Suppressor macrophage (primary cell): Measurements from ENCODE around the gene PRKAG2.
"Not testable (repeated sequence)": the region's sequence is repeated elsewhere in the genome, so short reads cannot be mapped to it uniquely, and the experiment has no call there.

Experiments
- DNase-seq, 4 experiments: peaks; one replicate each; pipeline ENCODE4 v3.0.0-alpha.2; 2020 to 2022

PRKAG2 gene

DNA sequence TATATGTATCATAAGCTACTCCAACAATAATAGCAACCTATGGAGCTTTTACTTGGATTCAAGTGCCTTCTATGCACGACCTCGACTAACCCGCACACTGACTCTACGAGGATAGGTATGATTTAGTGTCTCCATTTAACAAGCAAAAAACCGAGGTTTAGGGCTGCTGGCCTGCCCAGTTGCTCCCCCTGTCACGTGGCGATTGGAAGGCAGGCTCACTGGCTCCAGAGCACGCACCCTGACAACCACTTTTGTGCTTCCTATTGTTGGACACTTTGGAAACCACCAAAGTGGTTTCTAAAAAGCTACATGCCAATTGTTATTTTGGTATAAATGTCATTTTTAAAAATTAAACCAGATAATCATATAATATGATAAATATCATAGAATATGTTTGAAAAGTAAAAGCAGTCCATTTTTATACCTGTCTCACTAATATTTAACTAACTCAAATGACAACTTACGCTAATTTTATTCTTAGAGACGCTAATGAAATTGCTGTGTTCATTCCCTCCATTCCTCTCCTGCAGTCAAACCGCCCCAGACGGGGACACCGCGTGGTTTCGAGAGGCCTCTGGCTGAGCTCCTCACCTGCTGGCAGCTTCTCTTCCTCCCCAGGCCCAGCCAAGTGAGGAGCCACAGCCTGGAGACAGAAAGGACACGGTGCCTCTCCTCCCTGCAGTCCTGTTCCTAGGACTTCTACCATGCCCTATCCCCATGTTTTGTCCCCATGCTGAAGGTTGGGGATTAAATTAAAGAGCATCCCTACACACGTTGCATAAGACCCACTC is 335.0 kb downstream of the PRKAG2 start:
- no peak for DNase-seq

- no peak for DNase-seq
Measured at GRCh38 chr7:151540146-151540545, 336.8 kb downstream of the PRKAG2 start.

- DNase-seq = no peak
Measured at GRCh38 chr7:151539088-151539671, 337.7 kb downstream of the PRKAG2 start.

DNA sequence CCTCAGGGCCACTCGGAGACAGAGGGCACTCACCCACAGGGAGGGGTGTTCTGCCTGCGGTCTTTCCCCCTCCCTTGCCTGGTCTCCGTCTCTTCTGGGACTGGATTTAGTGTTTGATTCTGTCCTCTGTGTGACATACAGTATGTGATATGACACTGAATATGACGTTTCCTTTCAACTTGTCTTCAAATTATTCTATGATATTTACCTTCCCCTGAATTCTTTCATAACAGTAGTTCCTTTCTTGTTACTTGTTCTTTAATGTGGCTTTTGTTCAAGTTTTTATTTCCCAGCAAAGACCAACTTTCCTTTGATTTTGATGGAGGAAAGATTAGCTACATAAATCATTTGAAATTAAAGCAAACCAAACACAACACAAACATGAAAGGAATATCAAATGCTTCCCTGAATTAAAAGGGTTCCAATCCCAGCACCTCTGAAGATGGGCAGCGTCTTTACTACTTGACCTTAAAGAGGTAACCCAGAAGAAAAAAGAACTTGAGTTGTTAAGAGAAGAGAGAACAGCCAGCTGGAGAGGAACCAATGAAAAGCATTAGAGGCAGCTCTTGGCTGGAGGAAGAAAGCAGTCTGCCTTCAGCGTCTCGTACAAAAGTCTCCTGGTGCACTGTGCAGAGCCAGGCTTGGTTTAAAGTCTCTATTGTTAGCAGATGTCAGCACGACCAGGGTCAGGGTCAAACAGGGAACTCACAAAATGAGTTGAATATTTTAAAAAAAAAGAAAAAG is 338.9 kb downstream of the PRKAG2 start:
- DNase-seq = peak in 2 of 4 experiments; percentile 12 to 19

- DNase-seq = not testable (repeated sequence)
Measured at GRCh38 chr7:151536178-151536577, 340.7 kb downstream of the PRKAG2 start.

DNA sequence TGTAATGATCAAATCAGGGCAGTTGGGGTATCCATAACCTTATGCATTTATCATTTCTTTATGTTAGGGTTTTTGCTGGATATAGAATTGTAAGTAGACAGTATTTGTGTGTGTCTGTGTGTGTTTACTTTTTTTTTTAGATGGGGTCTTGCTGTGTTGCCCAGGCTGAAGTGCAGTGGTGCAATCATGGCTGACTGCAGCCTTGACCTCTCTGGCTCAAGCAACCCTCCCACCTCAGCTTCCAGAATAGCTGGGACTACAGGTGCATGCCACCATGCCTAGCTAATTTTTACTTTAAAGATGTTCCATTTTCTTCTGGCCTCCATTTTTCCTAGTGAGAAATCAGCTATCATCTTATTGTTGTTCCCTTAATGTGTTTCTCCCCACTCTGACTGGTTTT is 347.1 kb downstream of the PRKAG2 start:
- no peak for DNase-seq

DNA sequence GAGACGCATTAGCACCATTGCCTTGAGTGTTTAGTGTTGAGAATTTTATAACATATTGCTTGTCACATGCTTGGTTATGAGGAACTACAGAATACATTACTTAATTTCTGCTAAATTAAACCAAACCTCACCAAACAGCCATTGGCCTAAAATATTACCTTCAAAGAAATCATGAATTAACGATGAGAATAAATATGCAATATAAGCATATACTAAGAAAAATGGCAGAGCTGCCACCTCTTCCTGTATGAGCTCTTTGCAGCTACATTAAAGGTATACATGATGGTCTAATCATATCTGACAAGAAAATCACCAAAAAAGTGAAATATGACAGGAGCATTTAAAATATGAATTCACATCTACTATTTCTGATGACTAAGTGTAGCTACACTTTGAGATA is 352.1 kb downstream of the PRKAG2 start:
- peak in 1 of 4 experiments; percentile 23 for DNase-seq

DNA sequence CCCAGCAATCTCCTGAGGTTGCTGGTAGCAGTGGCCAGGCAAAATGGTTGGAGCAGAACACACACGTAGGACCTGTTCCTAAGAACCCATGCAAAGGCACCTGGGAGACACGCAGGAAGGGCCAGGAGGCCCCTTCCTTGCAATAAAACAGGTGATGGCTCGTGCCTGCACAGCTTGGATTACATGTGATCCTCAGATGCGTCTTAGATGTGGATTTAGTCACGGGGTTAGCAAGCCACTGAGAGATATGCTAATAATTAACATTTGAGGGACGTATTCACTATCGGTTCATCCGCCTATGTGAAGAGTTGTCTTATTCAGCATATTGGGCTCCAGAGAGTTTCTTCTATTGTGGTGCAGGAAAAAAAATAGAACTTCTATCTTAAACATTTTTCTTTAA is 352.6 kb downstream of the PRKAG2 start:
- no peak for DNase-seq

DNA sequence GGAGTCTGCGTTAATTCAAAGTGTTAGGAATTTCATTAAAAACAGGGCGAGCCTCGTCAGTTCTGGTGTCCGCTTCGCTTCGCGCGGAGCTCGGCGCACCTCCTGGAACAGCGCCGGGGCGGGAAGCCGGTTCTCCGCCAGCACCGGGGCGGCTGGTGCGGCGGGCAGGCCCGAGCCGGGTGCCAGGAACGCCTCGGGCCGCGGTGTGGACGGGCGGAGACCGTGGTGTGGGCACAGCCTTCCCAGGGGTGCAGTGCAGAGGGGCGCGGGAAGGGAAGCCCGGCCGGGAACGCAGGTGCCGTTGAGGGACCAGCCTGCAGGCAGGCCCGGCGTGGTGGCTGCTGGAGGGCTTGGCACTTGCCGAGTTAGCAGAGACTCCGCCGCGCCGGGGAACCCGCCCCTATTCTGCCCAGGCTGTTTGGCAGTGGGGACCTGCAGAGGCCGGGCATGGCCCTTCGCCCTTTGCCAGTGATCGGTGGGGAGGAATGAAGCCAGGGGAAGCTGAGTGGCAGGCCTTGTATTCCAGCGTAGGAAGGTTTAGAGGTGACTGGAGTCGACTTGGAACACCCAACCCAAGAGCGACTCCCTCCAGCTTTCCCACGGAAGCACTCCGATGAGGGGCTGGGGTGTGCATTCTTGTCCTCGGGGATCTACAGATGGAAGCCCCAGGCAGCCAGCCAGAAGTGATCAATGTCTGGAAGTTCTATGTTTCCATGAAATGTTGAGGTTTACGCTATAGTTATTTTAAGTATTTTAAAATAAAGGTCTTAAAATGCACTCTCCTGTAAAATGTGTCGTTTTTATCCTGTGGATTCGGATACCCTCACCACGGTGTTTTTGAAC is 356.3 kb downstream of the PRKAG2 start:
- peak; percentile 50 to 75 (median 55) for DNase-seq

- peak; percentile 99 to 100 (median 99) for DNase-seq
Measured at GRCh38 chr7:151519765-151520418, 357.0 kb downstream of the PRKAG2 start, which contains the start of gene RHEB. Gene RHEB (minus strand): TSS chr7:151519895. CDS start chr7:151519511, 384 bp downstream.

- DNase-seq = peak; percentile 74 to 91 (median 84)
Measured at GRCh38 chr7:151518947-151519764, 357.8 kb downstream of the PRKAG2 start.

DNA sequence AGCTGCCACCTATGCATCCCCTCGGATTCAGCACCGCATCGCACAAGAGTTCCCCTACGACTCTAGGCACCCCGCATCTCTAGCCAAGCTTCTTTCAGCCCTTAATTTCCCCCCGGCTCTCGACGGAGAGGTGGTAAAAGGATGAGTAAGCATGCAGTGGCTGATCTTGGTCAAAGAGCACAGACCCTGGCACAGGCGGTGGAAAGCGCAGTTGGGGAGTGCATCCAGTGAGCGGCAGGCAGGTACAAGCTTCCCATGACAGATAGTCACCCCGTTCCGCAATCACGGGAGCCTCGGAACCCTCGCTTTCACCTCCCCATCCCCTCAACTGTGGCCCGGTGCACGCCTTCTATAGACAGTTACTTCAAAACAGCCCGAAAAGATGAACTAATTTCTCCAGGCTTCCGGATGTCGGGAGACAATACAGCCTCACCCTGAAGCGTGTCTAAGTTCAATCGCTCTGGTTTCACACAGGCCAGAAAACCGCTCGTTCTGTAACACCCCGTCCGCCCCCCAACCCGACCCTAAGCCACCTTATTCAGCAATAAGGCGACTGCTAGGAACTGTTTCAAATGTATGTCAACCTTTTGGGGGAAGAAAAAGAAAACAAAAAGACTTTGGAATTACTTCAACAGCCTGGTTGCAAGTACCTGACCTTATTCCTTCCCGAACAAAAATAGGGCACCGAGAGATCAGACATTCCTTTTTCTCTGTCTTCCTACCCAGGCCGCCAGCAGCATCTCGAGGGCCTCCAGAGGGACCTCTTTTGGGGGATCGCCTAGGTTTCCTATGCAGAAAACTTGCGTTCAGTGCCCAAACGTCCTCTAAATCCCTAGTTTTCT is 358.6 kb downstream of the PRKAG2 start:
- DNase-seq = peak; percentile 38 to 60 (median 56)

- DNase-seq = peak in 1 of 4 experiments; percentile 21
Measured at GRCh38 chr7:151517601-151518104, 359.3 kb downstream of the PRKAG2 start.

DNA sequence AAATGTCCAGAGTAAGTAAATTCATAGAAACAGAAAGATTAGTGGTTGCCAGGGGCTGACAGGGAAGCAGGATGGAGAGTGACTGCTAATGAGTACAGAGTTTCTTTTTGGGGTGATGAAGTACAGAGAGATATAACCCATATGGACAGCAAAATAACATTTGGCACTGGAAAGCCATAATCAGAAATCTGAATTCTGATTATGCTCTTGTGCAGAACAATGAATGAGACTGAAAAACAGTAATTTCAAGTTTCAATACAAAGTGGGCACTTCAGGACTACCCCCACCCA is 361.7 kb downstream of the PRKAG2 start:
- no peak for DNase-seq

GRCh38 chr7:151514461-151515275 is 362.2 kb downstream of the PRKAG2 start:
- peak; percentile 8 to 79 (median 62) for DNase-seq

- no peak for DNase-seq
Measured at GRCh38 chr7:151513133-151513532, 363.8 kb downstream of the PRKAG2 start.

GRCh38 chr7:151512353-151512752 is 364.6 kb downstream of the PRKAG2 start:
- DNase-seq = no peak

- DNase-seq = peak in 3 of 4 experiments; percentile 9 to 75 (median 72)
Measured at GRCh38 chr7:151511946-151512345, 365.0 kb downstream of the PRKAG2 start.

DNA sequence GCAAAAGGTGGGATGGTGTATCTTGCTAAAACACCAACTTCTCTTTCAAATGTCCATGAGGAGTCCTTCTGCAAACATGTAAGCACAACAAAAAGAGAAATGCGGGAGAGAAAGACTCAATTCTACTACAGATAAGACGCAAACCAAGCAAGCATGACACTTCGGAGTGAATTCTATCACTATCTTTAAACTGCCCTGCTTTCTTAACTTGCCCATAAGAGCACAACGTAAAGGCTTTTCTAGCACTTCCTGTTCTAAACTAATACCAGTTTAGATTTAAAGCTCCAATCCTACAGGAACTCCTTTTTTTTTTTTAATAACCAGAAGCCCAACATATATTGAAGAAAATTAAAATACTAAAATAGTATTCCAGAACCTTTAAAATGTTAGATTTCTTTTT is 365.6 kb downstream of the PRKAG2 start:
- DNase-seq = no peak
